ENCODE results near the gene RTN4IP1. TPM values are rescaled to one million over a fixed set of nuclear protein-coding genes. Genes with fewer than 3 reads are reported as not detected.

Gene RTN4IP1
- polyA plus RNA-seq, 1 donor from 2014 or later: 8.5 TPM

DNA sequence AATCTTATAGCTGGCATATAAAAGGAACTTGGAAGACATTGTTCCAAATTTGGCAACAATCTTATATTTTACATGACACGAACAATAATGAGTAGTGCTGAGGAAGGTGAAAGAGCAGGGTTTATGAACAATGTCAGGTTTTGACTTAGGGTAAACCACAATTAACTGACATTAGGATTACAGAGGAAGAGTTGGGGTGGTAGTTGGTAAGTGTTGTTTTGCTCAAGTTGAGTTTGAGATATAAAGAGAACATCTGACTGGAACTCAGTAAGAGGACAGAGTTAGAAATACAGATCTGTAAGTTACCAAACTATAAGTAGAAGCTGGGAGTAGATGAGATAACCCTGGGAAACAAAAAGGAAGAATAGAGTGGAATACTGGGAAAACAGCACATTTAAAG, 15.1 kb downstream of the RTN4IP1 start:
- Histone ChIP-seq H3K4me2 (ENCODE audit: low read length) (no peak overlapping the region), H3K27ac (ENCODE audit: low read length) (no peak overlapping the region)
- TF ChIP-seq, protein P1, sequence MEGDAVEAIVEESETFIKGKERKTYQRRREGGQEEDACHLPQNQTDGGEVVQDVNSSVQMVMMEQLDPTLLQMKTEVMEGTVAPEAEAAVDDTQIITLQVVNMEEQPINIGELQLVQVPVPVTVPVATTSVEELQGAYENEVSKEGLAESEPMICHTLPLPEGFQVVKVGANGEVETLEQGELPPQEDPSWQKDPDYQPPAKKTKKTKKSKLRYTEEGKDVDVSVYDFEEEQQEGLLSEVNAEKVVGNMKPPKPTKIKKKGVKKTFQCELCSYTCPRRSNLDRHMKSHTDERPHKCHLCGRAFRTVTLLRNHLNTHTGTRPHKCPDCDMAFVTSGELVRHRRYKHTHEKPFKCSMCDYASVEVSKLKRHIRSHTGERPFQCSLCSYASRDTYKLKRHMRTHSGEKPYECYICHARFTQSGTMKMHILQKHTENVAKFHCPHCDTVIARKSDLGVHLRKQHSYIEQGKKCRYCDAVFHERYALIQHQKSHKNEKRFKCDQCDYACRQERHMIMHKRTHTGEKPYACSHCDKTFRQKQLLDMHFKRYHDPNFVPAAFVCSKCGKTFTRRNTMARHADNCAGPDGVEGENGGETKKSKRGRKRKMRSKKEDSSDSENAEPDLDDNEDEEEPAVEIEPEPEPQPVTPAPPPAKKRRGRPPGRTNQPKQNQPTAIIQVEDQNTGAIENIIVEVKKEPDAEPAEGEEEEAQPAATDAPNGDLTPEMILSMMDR (IDR thresholded peaks at IDR 0.05; ENCODE audit: poor library complexity, severe bottlenecking): no peak
- TF ChIP-seq SMC3 (conservative IDR thresholded peaks at IDR 0.05; ENCODE audit: poor library complexity): no peak
- TF ChIP-seq, protein P2, sequence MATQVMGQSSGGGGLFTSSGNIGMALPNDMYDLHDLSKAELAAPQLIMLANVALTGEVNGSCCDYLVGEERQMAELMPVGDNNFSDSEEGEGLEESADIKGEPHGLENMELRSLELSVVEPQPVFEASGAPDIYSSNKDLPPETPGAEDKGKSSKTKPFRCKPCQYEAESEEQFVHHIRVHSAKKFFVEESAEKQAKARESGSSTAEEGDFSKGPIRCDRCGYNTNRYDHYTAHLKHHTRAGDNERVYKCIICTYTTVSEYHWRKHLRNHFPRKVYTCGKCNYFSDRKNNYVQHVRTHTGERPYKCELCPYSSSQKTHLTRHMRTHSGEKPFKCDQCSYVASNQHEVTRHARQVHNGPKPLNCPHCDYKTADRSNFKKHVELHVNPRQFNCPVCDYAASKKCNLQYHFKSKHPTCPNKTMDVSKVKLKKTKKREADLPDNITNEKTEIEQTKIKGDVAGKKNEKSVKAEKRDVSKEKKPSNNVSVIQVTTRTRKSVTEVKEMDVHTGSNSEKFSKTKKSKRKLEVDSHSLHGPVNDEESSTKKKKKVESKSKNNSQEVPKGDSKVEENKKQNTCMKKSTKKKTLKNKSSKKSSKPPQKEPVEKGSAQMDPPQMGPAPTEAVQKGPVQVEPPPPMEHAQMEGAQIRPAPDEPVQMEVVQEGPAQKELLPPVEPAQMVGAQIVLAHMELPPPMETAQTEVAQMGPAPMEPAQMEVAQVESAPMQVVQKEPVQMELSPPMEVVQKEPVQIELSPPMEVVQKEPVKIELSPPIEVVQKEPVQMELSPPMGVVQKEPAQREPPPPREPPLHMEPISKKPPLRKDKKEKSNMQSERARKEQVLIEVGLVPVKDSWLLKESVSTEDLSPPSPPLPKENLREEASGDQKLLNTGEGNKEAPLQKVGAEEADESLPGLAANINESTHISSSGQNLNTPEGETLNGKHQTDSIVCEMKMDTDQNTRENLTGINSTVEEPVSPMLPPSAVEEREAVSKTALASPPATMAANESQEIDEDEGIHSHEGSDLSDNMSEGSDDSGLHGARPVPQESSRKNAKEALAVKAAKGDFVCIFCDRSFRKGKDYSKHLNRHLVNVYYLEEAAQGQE (IDR thresholded peaks at IDR 0.05; ENCODE audit: borderline replicate concordance): no peak
- TF ChIP-seq EP300 (conservative IDR thresholded peaks at IDR 0.05; ENCODE audit: poor library complexity, severe bottlenecking): no peak
- no peak for TF ChIP-seq EZH2 (IDR thresholded peaks at IDR 0.05; ENCODE audit: borderline replicate concordance, insufficient read depth, low read length, poor library complexity, severe bottlenecking)
- TF ChIP-seq POLR2AphosphoS5 (IDR thresholded peaks at IDR 0.05): no peak
- no peak for TF ChIP-seq RAD21 (conservative IDR thresholded peaks at IDR 0.05)
- no peak for TF ChIP-seq TAF1 (IDR thresholded peaks at IDR 0.05; ENCODE audit: low read depth)
- TF ChIP-seq MXI1 (conservative IDR thresholded peaks at IDR 0.05; ENCODE audit: poor library complexity, severe bottlenecking): no peak

DNA sequence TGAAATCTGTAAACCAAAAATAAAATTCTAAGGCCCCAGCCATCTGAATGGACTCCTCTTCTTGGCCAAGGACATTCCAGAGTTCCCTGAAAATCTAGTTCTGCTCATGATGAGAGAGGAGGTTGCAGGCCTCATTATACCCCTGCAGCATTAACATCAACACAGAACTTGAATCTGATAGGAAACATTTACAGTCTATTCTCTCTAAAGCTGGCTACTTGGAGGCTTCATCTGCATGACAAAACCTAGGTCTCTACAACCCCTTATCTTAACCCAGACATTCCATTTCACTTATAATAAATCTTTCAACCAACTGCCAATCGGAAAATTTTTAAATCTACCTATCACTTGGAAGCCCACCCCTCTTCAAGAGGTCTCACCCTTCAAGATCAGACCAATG, 15.7 kb downstream of the RTN4IP1 start:
- Histone ChIP-seq H3K9me2 (ENCODE audit: insufficient read depth, low read length) (no peaks in the 10 kb centered on the region), H3K4me2 (ENCODE audit: low read length) (no peak overlapping the region), H3K4me3 (ENCODE audit: low read length) (no peak overlapping the region), H3K9ac (ENCODE audit: low read length) (no peak overlapping the region), H3K9me3 (ENCODE audit: low read length) (no peaks in the 10 kb centered on the region), H4K20me1 (ENCODE audit: insufficient read depth) (no peaks in the 10 kb centered on the region), H3K36me3 (ENCODE audit: insufficient read depth, low read length) (no peaks in the 10 kb centered on the region), H3K27me3 (ENCODE audit: insufficient read depth, low read depth, low read length) (no peaks in the 10 kb centered on the region), H3K79me2 (replicated peaks; ENCODE audit: insufficient read depth, low read length) (no peaks in the 10 kb centered on the region), H3K27ac (ENCODE audit: low read length) (no peak overlapping the region), H2AFZ (ENCODE audit: low read depth, low read length) (no peak overlapping the region), H3F3A (ENCODE audit: insufficient read depth, low read length, poor library complexity, severe bottlenecking) (no peaks in the 10 kb centered on the region)
- TF ChIP-seq, protein P2 (IDR thresholded peaks at IDR 0.05; ENCODE audit: borderline replicate concordance): no peak
- TF ChIP-seq TAF1 (IDR thresholded peaks at IDR 0.05; ENCODE audit: low read depth): no peak
- TF ChIP-seq SMC3 (conservative IDR thresholded peaks at IDR 0.05; ENCODE audit: poor library complexity): no peak
- TF ChIP-seq EP300 (conservative IDR thresholded peaks at IDR 0.05; ENCODE audit: poor library complexity, severe bottlenecking): no peak
- no peak for TF ChIP-seq POLR2AphosphoS5 (IDR thresholded peaks at IDR 0.05)
- TF ChIP-seq MXI1 (conservative IDR thresholded peaks at IDR 0.05; ENCODE audit: poor library complexity, severe bottlenecking): no peak
- TF ChIP-seq RAD21 (conservative IDR thresholded peaks at IDR 0.05): no peak
- TF ChIP-seq, protein P1 (IDR thresholded peaks at IDR 0.05; ENCODE audit: poor library complexity, severe bottlenecking): no peak
- no peak for TF ChIP-seq EZH2 (IDR thresholded peaks at IDR 0.05; ENCODE audit: borderline replicate concordance, insufficient read depth, low read length, poor library complexity, severe bottlenecking)

More for the DNA sequence above, 15.1 kb downstream of the RTN4IP1 start:
- H3K4me3 ChIP-seq (ENCODE audit: low read length): no peak overlapping the region
- no peaks in the 10 kb centered on the region for H3F3A ChIP-seq (ENCODE audit: insufficient read depth, low read length, poor library complexity, severe bottlenecking)
- no peaks in the 10 kb centered on the region for H4K20me1 ChIP-seq (ENCODE audit: insufficient read depth)
- H3K79me2 ChIP-seq (replicated peaks; ENCODE audit: insufficient read depth, low read length): no peaks in the 10 kb centered on the region
- H3K27me3 ChIP-seq (ENCODE audit: insufficient read depth, low read depth, low read length): no peaks in the 10 kb centered on the region
- H3K36me3 ChIP-seq (ENCODE audit: insufficient read depth, low read length): no peaks in the 10 kb centered on the region
- H3K9me3 ChIP-seq (ENCODE audit: low read length): no peaks in the 10 kb centered on the region
- no peak overlapping the region for H3K9ac ChIP-seq (ENCODE audit: low read length)
- H2AFZ ChIP-seq (ENCODE audit: low read depth, low read length): no peak overlapping the region
- H3K9me2 ChIP-seq (ENCODE audit: insufficient read depth, low read length): no peaks in the 10 kb centered on the region
